GM19099 (cell line): ENCODE measurements around the gene ADGRD2.

Experiments
- POLR2A ChIP-seq: IDR thresholded peaks from 3 replicates; pipeline ENCODE4 v1.6.1; 2011; ENCODE audit warnings: low read depth; ENCODE audit not compliant: insufficient read length; ENCODE audit errors: extremely low read depth

The ADGRD2 gene

DNA sequence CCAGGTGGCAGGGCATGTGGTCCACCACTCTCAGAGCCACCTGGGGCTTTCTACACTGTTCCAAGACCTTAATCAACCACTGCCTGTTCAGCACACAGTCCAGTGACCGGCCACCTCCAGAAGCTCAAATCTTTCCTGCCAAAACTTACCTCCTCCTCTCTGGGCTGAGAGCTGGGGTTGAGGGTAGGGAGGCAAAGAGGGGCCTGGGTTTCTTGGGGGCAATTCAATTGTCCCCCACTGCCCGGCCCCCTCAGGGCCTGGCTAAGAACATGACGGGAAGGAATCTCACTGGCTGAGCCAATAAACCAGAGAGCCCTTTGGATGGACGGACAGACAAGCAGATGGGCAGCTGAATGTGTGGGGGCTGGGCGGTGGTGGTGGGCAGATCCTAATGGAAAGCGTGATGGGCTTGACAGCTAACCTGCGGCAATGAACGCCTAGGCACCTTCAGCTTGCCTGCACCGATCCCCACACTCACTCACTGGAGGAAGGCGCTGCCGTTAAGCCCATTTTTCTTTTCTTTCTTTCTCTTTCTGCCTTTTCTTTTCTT lies 51.6 kb downstream of the ADGRD2 start:
- TF ChIP-seq POLR2A = no peak

DNA sequence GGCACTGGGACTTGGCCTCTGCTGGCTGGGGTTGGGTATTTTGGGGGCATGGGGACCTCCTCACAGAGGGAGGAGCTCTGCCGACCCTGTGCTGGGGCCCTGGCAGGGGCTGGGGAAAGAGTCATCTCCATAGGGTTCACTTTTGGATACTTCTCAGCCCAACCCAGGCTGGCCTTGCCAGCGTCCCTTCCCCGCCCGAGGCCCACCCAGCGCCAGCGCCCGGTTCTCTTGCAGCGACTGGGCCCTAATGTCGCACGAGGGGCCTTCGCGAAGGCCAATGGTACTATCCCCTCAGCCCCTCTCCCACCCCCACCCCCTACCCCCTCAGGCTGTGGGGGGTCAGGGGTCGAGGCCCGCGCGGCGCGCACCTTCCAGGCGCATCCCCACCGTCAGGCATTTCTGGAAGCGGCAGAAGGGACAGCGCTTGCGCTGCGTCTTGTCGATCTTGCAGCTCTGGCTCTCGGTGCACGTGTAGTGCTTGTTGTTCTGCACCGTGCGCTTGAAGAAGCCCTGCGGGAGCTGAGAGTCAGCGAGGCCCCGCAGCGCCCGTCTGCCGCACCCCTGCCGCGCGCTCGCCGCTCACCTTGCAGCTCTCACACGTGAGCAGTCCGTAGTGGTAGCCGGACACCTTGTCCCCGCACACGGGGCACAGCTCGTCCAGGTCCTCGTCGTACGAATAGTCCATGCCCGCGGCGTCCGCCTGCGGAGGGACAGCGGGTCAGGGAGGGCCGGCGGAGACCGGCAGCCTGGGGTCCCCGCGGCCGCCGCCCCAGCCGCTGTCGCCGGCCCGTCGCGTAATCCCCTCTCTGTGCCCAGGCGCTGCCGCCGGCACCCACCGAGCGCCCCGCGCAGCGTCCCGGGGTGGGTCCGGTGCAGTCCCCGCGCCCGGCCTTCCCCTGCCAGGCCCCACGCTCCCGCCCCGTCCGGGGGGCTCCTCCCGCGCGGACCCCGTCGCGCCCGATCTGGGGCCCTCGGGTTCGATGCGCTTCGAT lies 52.8 kb downstream of the ADGRD2 start:
- no peak for TF ChIP-seq POLR2A

DNA sequence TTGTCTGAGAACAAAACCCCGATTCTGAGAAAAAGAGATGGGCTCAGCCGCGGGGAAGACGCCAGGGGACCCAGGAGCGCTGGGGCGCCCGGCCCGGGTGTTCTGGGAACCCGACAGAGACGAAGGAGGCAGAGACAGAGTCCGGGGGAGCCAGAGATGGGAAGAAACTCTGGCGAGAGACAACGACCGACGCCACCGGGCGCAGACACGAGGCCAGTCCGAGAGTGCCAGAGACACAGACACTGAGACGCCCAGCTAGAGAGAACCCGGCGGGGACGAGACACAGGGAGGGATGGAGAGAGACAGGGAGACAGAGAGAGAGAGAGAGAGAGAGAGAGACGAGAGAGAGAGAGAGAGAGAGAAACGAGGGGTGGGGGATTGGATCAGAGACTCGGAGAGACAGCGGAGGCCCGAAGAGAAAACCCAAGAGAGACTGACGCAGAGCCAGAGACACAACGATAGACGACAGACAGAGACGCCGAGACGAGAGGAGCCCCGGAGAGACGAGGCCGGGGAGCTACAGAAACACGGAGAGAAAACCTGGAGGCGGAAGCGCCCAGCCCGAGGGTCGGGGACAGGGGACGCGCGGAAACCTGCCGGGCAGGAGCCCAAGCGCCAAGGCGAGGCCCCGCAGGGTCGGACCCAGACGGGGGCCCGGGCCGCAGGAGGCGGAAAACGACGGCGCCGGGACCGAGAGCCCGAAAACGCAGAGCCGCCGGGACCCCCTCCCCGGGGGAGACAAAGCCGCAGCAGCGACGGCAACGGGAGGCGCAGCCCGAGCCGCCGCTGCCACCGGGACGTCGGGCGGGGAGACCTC lies 53.7 kb downstream of the ADGRD2 start:
- TF ChIP-seq POLR2A = no peak

DNA sequence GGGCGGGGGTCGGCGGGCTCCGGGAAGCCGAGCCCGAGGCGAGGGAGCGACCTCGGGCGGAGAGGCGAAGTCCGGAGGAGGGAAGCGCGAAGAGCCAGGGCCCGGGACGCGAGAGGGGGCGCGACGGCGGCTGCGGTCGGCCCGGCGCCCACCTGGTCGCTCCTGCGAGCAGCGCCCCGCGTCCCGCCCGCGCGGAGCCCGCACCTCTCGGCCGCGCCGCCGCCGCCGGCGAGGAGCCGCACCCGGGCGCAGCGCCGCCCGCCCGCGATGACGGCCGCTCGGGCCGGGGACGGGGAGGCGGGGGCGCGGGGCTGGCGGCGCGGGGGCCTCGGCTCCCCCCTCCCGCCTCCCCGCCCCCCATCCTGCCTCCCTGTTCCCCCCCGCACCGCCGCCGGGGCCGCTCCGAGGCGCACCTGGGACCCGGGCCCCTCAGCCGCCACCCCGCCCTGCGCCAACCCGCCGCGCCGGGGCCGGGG lies 54.3 kb downstream of the ADGRD2 start:
- TF ChIP-seq POLR2A = no peak

DNA sequence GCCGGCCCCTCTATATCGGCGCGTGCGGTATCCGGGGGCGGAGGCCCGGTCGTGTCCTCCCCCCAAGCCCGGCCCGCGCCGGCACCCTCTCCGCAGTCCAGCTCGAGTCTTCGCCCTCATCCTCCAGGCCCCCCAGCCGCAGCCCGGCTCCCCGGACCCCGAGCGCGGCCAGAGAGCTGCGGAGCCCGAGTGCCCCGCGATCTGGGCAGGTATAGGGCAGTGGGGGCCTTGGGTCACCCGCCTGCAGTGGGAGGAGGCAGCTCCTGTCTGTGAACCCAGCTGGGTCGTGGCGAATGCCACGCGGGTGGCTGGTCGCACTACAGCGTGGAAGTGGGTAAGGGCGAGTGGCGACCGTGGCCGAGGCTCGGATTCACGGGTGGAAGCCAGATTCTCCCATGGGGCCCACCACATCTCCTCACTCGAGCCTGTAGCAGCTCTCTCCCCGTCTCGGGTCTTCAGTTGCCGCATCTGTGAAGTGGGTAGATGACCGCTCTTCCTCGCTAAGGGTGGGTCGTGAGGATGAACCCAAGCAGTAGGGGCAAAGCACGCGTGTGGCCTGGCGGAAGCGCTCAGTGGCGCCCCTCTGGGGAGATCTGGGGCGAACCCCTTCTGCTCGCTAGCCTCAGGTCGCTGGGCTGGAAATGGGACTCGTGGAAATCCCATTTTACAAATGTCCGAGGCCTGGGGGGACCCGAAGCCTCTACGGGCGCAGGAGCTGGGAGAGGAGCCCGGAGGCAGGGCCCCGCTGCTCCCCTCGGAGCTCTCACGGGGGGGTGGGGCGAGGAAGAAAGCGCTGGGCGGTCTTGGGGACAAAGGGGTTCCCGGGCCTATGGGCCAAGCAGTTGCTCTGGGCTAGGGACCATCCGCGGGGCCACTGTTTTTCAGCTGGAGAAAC lies 55.0 kb downstream of the ADGRD2 start:
- TF ChIP-seq POLR2A = no peak

DNA sequence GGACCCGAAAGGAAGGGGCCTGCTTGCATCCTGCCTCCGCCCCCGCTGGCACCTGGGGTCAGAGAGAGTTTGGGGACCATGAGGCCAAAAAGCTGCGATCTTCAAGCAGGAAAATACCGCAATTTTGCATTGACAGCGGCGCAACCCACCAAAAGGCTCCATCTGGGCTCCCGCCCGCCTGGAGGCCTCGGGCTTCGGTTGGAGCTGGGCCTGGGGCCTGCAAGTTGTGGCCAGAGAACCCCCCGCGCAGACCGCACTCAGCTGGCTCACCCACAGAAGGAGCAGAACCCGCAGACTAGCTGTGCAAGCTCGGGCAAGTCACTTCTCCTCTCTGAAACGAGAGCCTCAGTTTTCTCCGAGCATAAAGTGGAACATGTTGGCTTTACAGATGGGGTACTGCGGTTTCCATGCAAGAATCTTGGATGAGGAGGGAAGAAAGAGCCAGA lies 55.7 kb downstream of the ADGRD2 start:
- no peak for TF ChIP-seq POLR2A

DNA sequence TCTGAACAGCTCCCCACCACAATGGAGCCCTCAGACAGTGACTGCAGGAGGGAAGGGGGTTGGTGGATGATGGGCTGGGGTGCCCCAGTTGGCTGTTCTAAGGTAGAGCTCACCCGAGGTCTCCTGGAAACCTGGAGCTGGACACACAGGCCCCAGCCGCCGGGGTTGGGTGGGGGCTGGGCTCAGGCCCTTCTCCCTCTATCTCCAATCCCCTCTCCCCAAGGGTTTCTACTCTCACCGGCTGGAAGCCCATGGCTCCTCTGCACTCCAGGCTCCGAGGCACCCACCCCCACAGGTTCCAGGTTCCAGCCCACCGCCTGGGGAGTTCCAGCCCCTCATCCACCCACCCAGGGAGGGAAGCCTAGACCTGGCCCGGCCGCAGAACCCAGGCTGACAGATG lies 56.2 kb downstream of the ADGRD2 start:
- no peak for TF ChIP-seq POLR2A

DNA sequence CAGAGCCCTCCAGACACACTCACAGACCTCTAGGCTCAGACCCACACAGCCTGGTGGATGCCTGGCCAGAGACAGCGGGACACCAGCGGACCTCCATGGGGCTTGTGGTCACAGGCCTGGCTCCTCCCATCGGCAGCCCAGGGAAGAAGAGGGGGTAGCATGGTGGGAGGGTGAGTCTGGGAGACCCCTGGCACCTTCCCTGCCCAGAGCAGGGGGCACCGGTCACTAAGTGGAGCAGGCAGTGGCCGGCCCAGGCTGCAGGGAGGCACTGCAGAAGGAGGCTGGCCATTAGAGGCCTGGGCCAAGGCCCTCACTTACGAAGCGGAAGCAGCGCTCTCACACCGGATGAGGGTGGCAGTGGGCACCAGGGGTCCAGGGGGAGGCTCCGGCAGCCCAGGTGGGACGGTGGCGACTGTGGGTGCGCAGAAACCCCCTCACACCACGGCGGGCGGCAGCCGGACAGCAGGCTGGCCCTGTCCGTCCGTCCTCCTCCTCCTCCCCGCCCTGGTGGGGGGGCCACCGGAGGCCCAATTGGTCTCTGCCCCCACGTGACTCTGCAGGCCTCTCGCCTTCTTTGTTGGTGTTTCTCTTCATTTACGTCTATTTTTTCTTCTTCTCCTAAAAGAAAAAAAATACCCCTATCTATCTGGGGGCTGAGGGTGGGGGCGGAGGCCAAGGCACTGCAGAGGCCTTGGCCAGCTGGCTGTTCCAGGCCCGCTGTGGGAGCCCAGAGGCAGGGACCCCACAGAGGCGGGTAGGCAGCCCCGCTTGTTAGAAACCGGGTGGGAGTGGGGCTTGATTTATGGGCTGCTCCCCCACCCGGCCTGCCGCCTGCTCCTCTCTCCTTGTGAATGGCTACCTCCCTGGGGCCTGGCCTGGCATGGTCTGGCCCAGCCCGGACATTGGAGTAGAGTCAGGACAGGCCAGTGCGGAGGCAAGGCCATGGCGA lies 57.0 kb downstream of the ADGRD2 start, which contains the start of gene NR5A1:
TSS of gene NR5A1 (minus strand) at position 469 of the 949 bp plus-strand sequence. CDS start 4,004 bp downstream, outside the sequence.
- no peak for TF ChIP-seq POLR2A

DNA sequence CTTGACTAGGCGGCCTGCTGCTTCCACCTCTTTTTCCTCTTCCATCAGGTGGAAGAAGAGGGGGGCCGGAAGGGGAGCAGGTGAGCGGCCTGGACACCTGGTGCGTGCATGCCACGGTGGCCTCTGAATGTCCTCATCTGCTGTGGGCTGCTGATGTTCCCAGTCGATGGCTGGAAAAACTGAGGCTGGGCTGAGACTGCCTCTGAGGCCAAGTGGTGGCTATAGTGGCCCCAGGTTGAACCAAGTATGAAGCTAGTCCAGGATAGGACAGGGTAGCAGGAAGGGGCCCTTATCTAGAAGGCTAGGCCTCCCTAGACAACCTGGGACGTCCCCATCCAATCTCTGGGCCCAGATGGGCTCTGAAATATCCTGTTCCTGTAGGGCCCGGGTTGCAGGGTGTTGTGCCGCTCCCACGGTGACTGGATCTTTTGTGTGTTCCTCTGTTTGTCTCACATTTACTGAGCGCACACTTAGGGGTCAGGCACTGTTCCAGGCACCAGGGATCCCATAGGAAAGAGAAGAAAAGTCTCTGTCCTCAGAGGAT lies 57.7 kb downstream of the ADGRD2 start:
- no peak for TF ChIP-seq POLR2A

DNA sequence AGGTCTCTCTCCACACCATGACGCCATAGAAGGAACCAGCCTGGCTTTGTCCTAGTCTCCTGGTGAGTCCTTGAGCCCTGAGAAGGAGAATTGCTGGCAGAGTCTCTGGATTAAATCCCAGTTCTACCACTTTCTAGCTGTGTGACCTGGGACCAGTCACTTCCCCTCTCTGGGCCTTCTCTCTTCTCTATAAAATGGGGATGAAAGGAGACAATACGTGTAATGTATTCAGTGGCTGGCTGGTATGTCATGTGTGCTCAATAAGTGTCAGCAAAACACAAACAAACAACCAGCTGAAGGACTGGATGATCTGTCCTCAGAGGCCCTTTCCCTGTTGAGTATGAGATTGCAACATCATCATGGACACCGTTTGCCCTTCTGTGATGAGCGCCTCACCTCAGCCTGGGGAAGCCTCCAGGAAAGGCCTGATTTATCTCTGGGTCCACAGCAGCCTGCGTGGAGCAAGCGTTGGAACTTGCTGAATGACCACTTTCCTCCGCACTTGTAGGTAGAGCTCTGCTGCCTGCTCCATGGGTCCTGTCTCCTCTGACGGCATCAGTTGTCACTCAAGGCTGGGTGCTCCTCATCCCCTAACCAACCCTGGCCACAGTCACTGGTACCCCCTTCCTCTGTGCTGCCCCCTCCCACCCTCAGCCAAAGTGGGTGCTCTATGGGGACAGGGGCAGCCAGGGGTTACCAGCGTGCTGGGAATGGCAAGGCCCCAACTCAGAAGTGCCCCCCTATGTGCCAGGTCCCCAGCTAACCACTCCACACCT lies 60.6 kb downstream of the ADGRD2 start:
- no peak for TF ChIP-seq POLR2A

DNA sequence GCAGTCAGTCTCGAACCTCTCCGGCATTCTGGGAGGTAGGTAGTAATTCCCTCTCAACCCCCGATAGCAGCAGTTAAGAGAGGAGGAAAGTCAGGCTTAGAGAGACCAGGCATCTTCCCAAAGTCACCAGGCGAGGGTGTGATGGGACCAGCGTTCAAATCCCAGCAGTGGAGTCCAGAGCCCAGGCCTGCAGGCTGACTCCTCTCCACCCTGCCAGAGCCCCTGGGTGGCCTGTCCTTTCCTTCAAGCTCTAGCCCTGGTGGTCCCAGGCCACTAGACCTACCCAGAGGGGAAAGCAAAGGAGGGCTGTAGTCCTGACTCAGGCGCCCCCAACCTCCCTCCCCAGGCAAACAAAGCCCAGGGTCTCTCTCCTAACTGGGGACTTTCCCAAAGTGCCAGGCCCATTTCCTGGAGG lies 61.2 kb downstream of the ADGRD2 start:
- TF ChIP-seq POLR2A = no peak
